Neuronal stem cell (in vitro differentiated cells): ENCODE results near the gene TMEM163.

ENCODE experiments used
- DNase-seq: peaks from one replicate; pipeline ENCODE4 v3.0.0-alpha.2; 2013; ENCODE audit warnings: low spot score
- H2AFZ ChIP-seq: one replicate; pipeline ENCODE4 v1.6.1; 2013; ENCODE audit warnings: mild to moderate bottlenecking, low read length, inconsistent platforms
- H2AK5ac ChIP-seq: 2 replicates; pipeline ENCODE4 v1.6.1; 2013; ENCODE audit warnings: low read depth, mild to moderate bottlenecking, inconsistent platforms, low read length, moderate library complexity, mixed read lengths
- H2BK120ac ChIP-seq: 2 replicates; pipeline ENCODE4 v1.6.1; 2013; ENCODE audit warnings: low read depth, mild to moderate bottlenecking, inconsistent platforms, low read length, moderate library complexity, mixed read lengths
- H2BK12ac ChIP-seq: one replicate; pipeline ENCODE4 v1.6.1; 2013; ENCODE audit warnings: low read length, inconsistent platforms
- H2BK15ac ChIP-seq: 2 replicates; pipeline ENCODE4 v1.6.1; 2013; ENCODE audit warnings: mild to moderate bottlenecking, low read length, inconsistent platforms, mixed read lengths
- H2BK5ac ChIP-seq: one replicate; pipeline ENCODE4 v1.6.1; 2013; ENCODE audit warnings: inconsistent platforms, mild to moderate bottlenecking, low read length, moderate library complexity
- H3K14ac ChIP-seq: one replicate; pipeline ENCODE4 v1.6.1; 2013; ENCODE audit warnings: low read length, inconsistent platforms
- H3K18ac ChIP-seq: 2 replicates; pipeline ENCODE4 v1.6.1; 2013; ENCODE audit warnings: low read length, inconsistent platforms
- H3K23ac ChIP-seq: 2 replicates; pipeline ENCODE4 v1.6.1; 2013; ENCODE audit warnings: low read depth, mild to moderate bottlenecking, mixed read lengths, low read length, inconsistent platforms; ENCODE audit not compliant: poor library complexity
- H3K27ac ChIP-seq: replicated peaks from 3 replicates; pipeline ENCODE4 v1.5.1; 2013; ENCODE audit warnings: low read length, inconsistent platforms
- H3K27me3 ChIP-seq, 3 experiments: 2 replicates each; pipeline ENCODE4 v1.6.1; 2013; ENCODE audit warnings: low read length in 3 of 3, mild to moderate bottlenecking in 2 of 3, inconsistent platforms in 1 of 3, low read depth in 1 of 3, mixed read lengths in 1 of 3, moderate library complexity in 1 of 3; ENCODE audit not compliant: control insufficient read depth in 3 of 3, insufficient read depth in 3 of 3
- H3K36me3 ChIP-seq, 2 donors: replicated peaks in 1 of 2; 2 replicates each; pipeline ENCODE4 v1.6.1; 2013; ENCODE audit warnings: low read length in 2 of 2; ENCODE audit not compliant: control insufficient read depth in 2 of 2, insufficient read depth in 2 of 2
- H3K4ac ChIP-seq: 2 replicates; pipeline ENCODE4 v1.6.1; 2013; ENCODE audit warnings: inconsistent platforms, mild to moderate bottlenecking, low read length, moderate library complexity
- H3K4me1 ChIP-seq, 2 donors: 1 replicate in 1 of 2; 2 replicates in 1 of 2; pipeline ENCODE4 v1.6.1; 2013; ENCODE audit warnings: low read length in 2 of 2, low read depth in 1 of 2; ENCODE audit not compliant: control insufficient read depth in 2 of 2, insufficient read depth in 1 of 2
- H3K4me2 ChIP-seq: one replicate; pipeline ENCODE4 v1.6.1; 2013; ENCODE audit warnings: mild to moderate bottlenecking, low read length, inconsistent platforms; ENCODE audit not compliant: insufficient read depth, poor library complexity, severe bottlenecking
- H3K4me3 ChIP-seq, 2 donors: 2 replicates each; pipeline ENCODE4 v1.5.1; 2013; ENCODE audit warnings: low read length in 2 of 2, mild to moderate bottlenecking in 2 of 2, inconsistent platforms in 1 of 2, moderate library complexity in 1 of 2
- H3K79me1 ChIP-seq: one replicate; pipeline ENCODE4 v1.6.1; 2013; ENCODE audit warnings: low read depth, mild to moderate bottlenecking, inconsistent platforms, low read length, moderate library complexity
- H3K9ac ChIP-seq: one replicate; pipeline ENCODE4 v1.6.1; 2013; ENCODE audit warnings: mild to moderate bottlenecking, low read depth, low read length, inconsistent platforms; ENCODE audit not compliant: poor library complexity
- H3K9me3 ChIP-seq, 2 donors: replicated peaks in 1 of 2; 2 replicates each; pipeline versions ENCODE3 to v1.6.1; 2013; ENCODE audit warnings: low read length in 2 of 2, mild to moderate bottlenecking in 2 of 2, inconsistent platforms in 1 of 2, low read depth in 1 of 2, mixed read lengths in 1 of 2, moderate library complexity in 1 of 2; ENCODE audit not compliant: control insufficient read depth in 2 of 2, insufficient read depth in 1 of 2
- H4K8ac ChIP-seq: one replicate; pipeline ENCODE4 v1.6.1; 2013; ENCODE audit warnings: low read depth, mild to moderate bottlenecking, inconsistent platforms, low read length, moderate library complexity
- H4K91ac ChIP-seq: one replicate; pipeline ENCODE4 v1.6.1; 2013; ENCODE audit warnings: low read length, low read depth, mild to moderate bottlenecking, inconsistent platforms; ENCODE audit not compliant: poor library complexity
- WGBS, 2 donors: extraction: QIAGEN DNeasy Blood & Tissue Kit; methylation state at CpG; one replicate each; pipeline ENCODE4 v1.1.7; 2013; ENCODE audit warnings: missing lambda C conversion rate in 2 of 2, mixed read lengths in 1 of 2; ENCODE audit not compliant: insufficient read length in 2 of 2, insufficient replicate concordance in 1 of 2; ENCODE audit errors: extremely low coverage in 2 of 2; 5-methylcytosine and 5-hydroxymethylcytosine counted together

Gene TMEM163

GRCh38 chr2:134623796-134624195 is 95.0 kb downstream of the TMEM163 start:
- no peak overlapping the region for H3K4me2 ChIP-seq
- no peak overlapping the region for H2BK5ac ChIP-seq
- H2AFZ ChIP-seq, result no peak overlapping the region
- H2BK12ac ChIP-seq, result no peak overlapping the region
- no CpG with 5 or more reads among the region's 3 CpGs for WGBS, 2 donors
- H3K14ac ChIP-seq, result no peak overlapping the region
- H3K9me3 ChIP-seq, result no peaks in the 10 kb centered on the region
- no peak overlapping the region for H3K4me3 ChIP-seq
- no peaks in the 10 kb centered on the region for H3K27me3 ChIP-seq
- H3K79me1 ChIP-seq, result no peaks in the 10 kb centered on the region
- H3K27ac ChIP-seq, result no peak overlapping the region
- H3K9ac ChIP-seq, result no peak overlapping the region
- H2BK15ac ChIP-seq, result no peak overlapping the region
- H3K36me3 ChIP-seq, result no peaks in the 10 kb centered on the region
- no peak overlapping the region for H4K91ac ChIP-seq
- H3K4ac ChIP-seq, result no peak overlapping the region
- H2BK120ac ChIP-seq, result no peak overlapping the region
- no peaks in the 10 kb centered on the region for H3K4me1 ChIP-seq
- no peak overlapping the region for H2AK5ac ChIP-seq
- H3K18ac ChIP-seq, result no peak overlapping the region
- H4K8ac ChIP-seq, result no peak overlapping the region
- H3K23ac ChIP-seq, result no peak overlapping the region
- DNase-seq, result no peak

- no peak overlapping the region for H2BK5ac ChIP-seq
- H2AK5ac ChIP-seq, result no peak overlapping the region
- no peak overlapping the region for H3K4ac ChIP-seq
- no peaks in the 10 kb centered on the region for H3K9me3 ChIP-seq
- no peaks in the 10 kb centered on the region for H3K27me3 ChIP-seq
- H3K4me3 ChIP-seq, result no peak overlapping the region
- no peak for DNase-seq
- H3K14ac ChIP-seq, result no peak overlapping the region
- H4K91ac ChIP-seq, result no peak overlapping the region
- no peak overlapping the region for H2AFZ ChIP-seq
- H3K79me1 ChIP-seq, result no peaks in the 10 kb centered on the region
- H3K27ac ChIP-seq, result no peak overlapping the region
- no peak overlapping the region for H2BK12ac ChIP-seq
- no peak overlapping the region for H3K23ac ChIP-seq
- WGBS, 2 donors, result no CpG with 5 or more reads among the region's 3 CpGs
- H2BK15ac ChIP-seq, result no peak overlapping the region
- no peak overlapping the region for H2BK120ac ChIP-seq
- no peak overlapping the region for H3K4me2 ChIP-seq
- no peaks in the 10 kb centered on the region for H3K36me3 ChIP-seq
- no peak overlapping the region for H3K18ac ChIP-seq
- no peaks in the 10 kb centered on the region for H3K4me1 ChIP-seq
- no peak overlapping the region for H3K9ac ChIP-seq
- H4K8ac ChIP-seq, result no peak overlapping the region
Observed at GRCh38 chr2:134623046-134623445, 95.8 kb downstream of the TMEM163 start.

- Histone ChIP-seq H3K4me3 (no peak overlapping the region), H3K23ac (no peak overlapping the region), H3K18ac (no peak overlapping the region), H4K91ac (no peak overlapping the region), H2BK5ac (no peak overlapping the region), H3K9ac (no peak overlapping the region), H3K27ac (no peak overlapping the region), H2BK15ac (no peak overlapping the region), H3K79me1 (no peaks in the 10 kb centered on the region), H2AK5ac (no peak overlapping the region), H2BK12ac (no peak overlapping the region), H3K4me2 (no peak overlapping the region), H3K9me3 (no peaks in the 10 kb centered on the region), H3K36me3 (no peaks in the 10 kb centered on the region), H2BK120ac (no peak overlapping the region), H4K8ac (no peak overlapping the region), H3K14ac (no peak overlapping the region), H3K4ac (no peak overlapping the region), H3K4me1 (no peaks in the 10 kb centered on the region), H3K27me3 (no peaks in the 10 kb centered on the region), H2AFZ (no peak overlapping the region)
- DNase-seq, result no peak
- WGBS, 2 donors, result no CpG with 5 or more reads among the region's 10 CpGs
Observed at GRCh38 chr2:134621939-134622705, 96.7 kb downstream of the TMEM163 start.

- no peak overlapping the region for H3K4me3 ChIP-seq
- no peak overlapping the region for H3K27ac ChIP-seq
- no peaks in the 10 kb centered on the region for H3K79me1 ChIP-seq
- DNase-seq, result no peak
- no peak overlapping the region for H3K23ac ChIP-seq
- no peaks in the 10 kb centered on the region for H3K27me3 ChIP-seq
- H2BK5ac ChIP-seq, result no peak overlapping the region
- no peak overlapping the region for H3K14ac ChIP-seq
- no peak overlapping the region for H3K4me2 ChIP-seq
- no peak overlapping the region for H4K91ac ChIP-seq
- H2AFZ ChIP-seq, result no peak overlapping the region
- no peak overlapping the region for H2BK120ac ChIP-seq
- H2AK5ac ChIP-seq, result no peak overlapping the region
- H3K9me3 ChIP-seq, result no peaks in the 10 kb centered on the region
- H2BK12ac ChIP-seq, result no peak overlapping the region
- H3K4ac ChIP-seq, result no peak overlapping the region
- no peaks in the 10 kb centered on the region for H3K36me3 ChIP-seq
- H4K8ac ChIP-seq, result no peak overlapping the region
- H2BK15ac ChIP-seq, result no peak overlapping the region
- H3K9ac ChIP-seq, result no peak overlapping the region
- no CpG with 5 or more reads among the region's 4 CpGs for WGBS, 2 donors
- no peak overlapping the region for H3K18ac ChIP-seq
- no peaks in the 10 kb centered on the region for H3K4me1 ChIP-seq
Observed at GRCh38 chr2:134619250-134619649, 99.5 kb downstream of the TMEM163 start.
